Transverse colon (tissue), 4 donors: ENCODE data around the gene OXT. TPM values are rescaled to one million over a fixed set of nuclear protein-coding genes. Genes with fewer than 3 reads are reported as not detected.

Source experiments
- DNase-seq: peaks from one replicate; pipeline ENCODE4 v3.0.0-alpha.2; 2019
- H3K27ac ChIP-seq, 4 donors: fragments of 200-600 bp; sonication (generic); 2 replicates each; pipeline ENCODE4 v1.5.1; 2016 to 2018; ENCODE audit warnings: inconsistent platforms in 4 of 4
- H3K27me3 ChIP-seq: fragments of 200-600 bp; sonication (generic); 2 replicates; pipeline ENCODE4 v1.5.1; 2017; ENCODE audit warnings: inconsistent platforms
- H3K36me3 ChIP-seq, 4 donors: fragments of 200-600 bp; sonication (generic); 2 replicates each; pipeline ENCODE4 v1.5.1; 2017 to 2019; ENCODE audit warnings: inconsistent platforms in 4 of 4
- H3K4me1 ChIP-seq, 4 donors: fragments of 200-600 bp; sonication (generic); 2 replicates each; pipeline ENCODE4 v1.5.1; 2017 to 2020; ENCODE audit warnings: inconsistent platforms in 4 of 4
- H3K4me3 ChIP-seq, 4 donors: fragments of 200-600 bp; sonication (generic); 1 replicate in 1 of 4; 2 replicates in 3 of 4; pipeline versions ENCODE4 v1.5.1 to v1.6.1; 2017 to 2019; ENCODE audit warnings: inconsistent platforms in 4 of 4
- H3K9me3 ChIP-seq, 2 donors: fragments of 200-600 bp; sonication (generic); 2 replicates each; pipeline ENCODE4 v1.5.1; 2017 to 2019; ENCODE audit warnings: inconsistent platforms in 2 of 2
- EP300 ChIP-seq: sonication (generic); formaldehyde crosslinking; IDR thresholded peaks from one replicate; pipeline ENCODE4 v1.6.1; 2017; ENCODE audit warnings: antibody characterized with exemption, low read depth
- POLR2A ChIP-seq: fragments of 450-650 bp; IDR thresholded peaks from one replicate; pipeline ENCODE4 v1.6.1; 2016; ENCODE audit warnings: antibody characterized with exemption, mild to moderate bottlenecking, moderate library complexity
- POLR2AphosphoS5 ChIP-seq, 3 donors: sonication (generic); formaldehyde crosslinking; IDR thresholded peaks; one replicate each; pipeline ENCODE4 v1.6.1; 2016; ENCODE audit warnings: antibody characterized with exemption in 3 of 3
- WGBS, 2 donors: methylation state at CpG; one replicate each; pipeline ENCODE4 v1.1.5; 2018; ENCODE audit warnings: low coverage in 1 of 2; 5-methylcytosine and 5-hydroxymethylcytosine counted together
- in situ Hi-C, 4 donors: fragments of 200-750 bp; cut with MboI; loops; one replicate each; pipeline versions ENCODE4 v1.15.0 to v1.15.1; 2017; ENCODE audit warnings: low sequenced_read_pairs in 3 of 4, low pct_ligation_motif_present in 1 of 4, low pct_unique_long_range_greater_than_20kb in 1 of 4
- intact Hi-C: fragments of 100-400 bp; cut with DNase I; formaldehyde crosslinking; loops from one replicate; pipeline ENCODE4 v1.15.1; 2023; ENCODE audit warnings: low total_unique reads
- total RNA-seq, 4 donors: library from RNA; depleted of rRNA; stranded (reverse); fragments of >200 nt; gene quantifications; one replicate each; pipeline ENCODE4 v1.1.0, GENCODE V29; 2016
- TF ChIP-seq, protein P1 (sequence below), 5 experiments: fragments of 200-600 bp in 3 of 5; fragments of 450-650 bp in 2 of 5; sonication (generic) in 3 of 5; IDR thresholded peaks; 1 replicate in 2 of 5; 2 replicates in 3 of 5; pipeline ENCODE4 v1.5.1; 2016 to 2017; ENCODE audit warnings: antibody characterized with exemption in 5 of 5, inconsistent platforms in 3 of 5, mild to moderate bottlenecking in 2 of 5, moderate library complexity in 1 of 5

OXT gene
- total RNA-seq, 4 donors from 2014 or later: not detected

DNA sequence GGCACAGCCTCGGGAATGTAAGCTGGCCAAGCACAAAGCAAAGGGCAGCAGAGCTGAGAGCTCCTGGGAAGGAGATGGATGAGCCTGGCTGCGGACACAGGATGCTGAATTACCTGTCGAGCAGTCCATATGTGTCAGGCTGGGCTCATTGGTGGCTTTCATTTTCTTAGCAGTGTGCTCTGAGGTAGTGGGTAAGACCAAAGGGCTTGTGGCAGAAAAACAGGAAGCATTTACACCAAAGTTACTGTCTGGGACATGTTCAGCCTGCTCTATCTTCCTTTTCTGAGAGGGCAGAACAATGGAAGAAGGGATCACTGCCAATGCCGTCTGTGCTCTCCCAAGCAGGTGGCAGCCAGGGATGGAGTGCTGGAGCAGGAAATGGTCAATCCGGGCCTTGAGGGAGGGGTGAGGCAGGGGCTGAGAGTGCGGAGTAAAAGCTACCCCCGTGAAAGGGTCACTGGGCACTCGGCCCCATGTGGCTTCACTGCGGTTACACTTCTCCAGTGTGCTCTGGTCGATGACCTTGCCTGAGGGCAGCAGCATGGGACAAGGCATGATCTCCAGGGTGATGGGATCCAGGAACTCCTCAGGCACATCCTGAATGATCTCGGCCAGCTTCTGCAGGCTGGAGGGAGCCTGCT lies 50.0 kb downstream of the OXT start:
- no peak overlapping the region for H3K4me3 ChIP-seq
- no peaks in the 10 kb centered on the region for H3K27me3 ChIP-seq
- 60 to 80% methylated on average over 1 to 11 of the region's 11 CpGs for WGBS, 2 donors
- no peaks in the 10 kb centered on the region for H3K9me3 ChIP-seq
- H3K27ac ChIP-seq: no peak overlapping the region
- no peak for DNase-seq
- peaks cover 0 to 21% (median 4%) of the 10 kb centered on the region in 4 donors for H3K36me3 ChIP-seq
- in situ Hi-C loops (no loop called here), intact Hi-C loops (no loop called here)
- H3K4me1 ChIP-seq: no peaks in the 10 kb centered on the region
- no peak for TF ChIP-seq EP300
- TF ChIP-seq, protein P1, sequence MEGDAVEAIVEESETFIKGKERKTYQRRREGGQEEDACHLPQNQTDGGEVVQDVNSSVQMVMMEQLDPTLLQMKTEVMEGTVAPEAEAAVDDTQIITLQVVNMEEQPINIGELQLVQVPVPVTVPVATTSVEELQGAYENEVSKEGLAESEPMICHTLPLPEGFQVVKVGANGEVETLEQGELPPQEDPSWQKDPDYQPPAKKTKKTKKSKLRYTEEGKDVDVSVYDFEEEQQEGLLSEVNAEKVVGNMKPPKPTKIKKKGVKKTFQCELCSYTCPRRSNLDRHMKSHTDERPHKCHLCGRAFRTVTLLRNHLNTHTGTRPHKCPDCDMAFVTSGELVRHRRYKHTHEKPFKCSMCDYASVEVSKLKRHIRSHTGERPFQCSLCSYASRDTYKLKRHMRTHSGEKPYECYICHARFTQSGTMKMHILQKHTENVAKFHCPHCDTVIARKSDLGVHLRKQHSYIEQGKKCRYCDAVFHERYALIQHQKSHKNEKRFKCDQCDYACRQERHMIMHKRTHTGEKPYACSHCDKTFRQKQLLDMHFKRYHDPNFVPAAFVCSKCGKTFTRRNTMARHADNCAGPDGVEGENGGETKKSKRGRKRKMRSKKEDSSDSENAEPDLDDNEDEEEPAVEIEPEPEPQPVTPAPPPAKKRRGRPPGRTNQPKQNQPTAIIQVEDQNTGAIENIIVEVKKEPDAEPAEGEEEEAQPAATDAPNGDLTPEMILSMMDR (IDR thresholded peaks at IDR 0.05): no peak
- no peak for TF ChIP-seq POLR2AphosphoS5 (IDR thresholded peaks at IDR 0.05)
- TF ChIP-seq POLR2A: no peak

Other genes with a start within 250 kb of the OXT start
- gene PCED1A, start 231.0 kb upstream of the OXT start, total RNA-seq: 10 to 100 TPM; 15.5 to 85.7 (median 36.6) TPM
- 10 to 100 TPM; 29.2 to 42.2 (median 36.7) TPM for gene VPS16, start 230.9 kb upstream of the OXT start, total RNA-seq
- gene PTPRA, start 198.1 kb upstream of the OXT start, total RNA-seq: 10 to 100 TPM; 32.2 to 55.8 (median 45.8) TPM
- not detected for gene GNRH2, start 28.0 kb upstream of the OXT start, total RNA-seq
- gene MRPS26, start 25.6 kb upstream of the OXT start, total RNA-seq: 10 to 100 TPM; 42.7 to 88.3 (median 54.3) TPM
- gene AVP, start 13.1 kb downstream of the OXT start, total RNA-seq: not detected
- 10 to 100 TPM in 2 of 4 donors, 1 to 10 TPM in 2; 1.9 to 18.6 (median 9.8) TPM for gene FASTKD5, start 88.2 kb downstream of the OXT start, total RNA-seq
- gene UBOX5, start 88.2 kb downstream of the OXT start, total RNA-seq: 10 to 100 TPM in 2 of 4 donors, 1 to 10 TPM in 2; 5.7 to 17.9 (median 11.7) TPM
- 10 to 100 TPM in 2 of 4 donors, 1 to 10 TPM in 2; 9.0 to 13.5 (median 9.7) TPM for gene LZTS3, start 101.9 kb downstream of the OXT start, total RNA-seq
- gene DDRGK1, start 133.1 kb downstream of the OXT start, total RNA-seq: 10 to 100 TPM; 47.0 to 85.6 (median 80.4) TPM
- gene ITPA, start 137.9 kb downstream of the OXT start, total RNA-seq: 10 to 100 TPM; 15.0 to 95.7 (median 39.6) TPM
- gene SLC4A11, start 167.6 kb downstream of the OXT start, total RNA-seq: 1 to 10 TPM in 1 of 4 donors, under 1 TPM in 3; 0.20 to 1.4 (median 0.69) TPM